ENCODE results near the gene MMD.

DNA sequence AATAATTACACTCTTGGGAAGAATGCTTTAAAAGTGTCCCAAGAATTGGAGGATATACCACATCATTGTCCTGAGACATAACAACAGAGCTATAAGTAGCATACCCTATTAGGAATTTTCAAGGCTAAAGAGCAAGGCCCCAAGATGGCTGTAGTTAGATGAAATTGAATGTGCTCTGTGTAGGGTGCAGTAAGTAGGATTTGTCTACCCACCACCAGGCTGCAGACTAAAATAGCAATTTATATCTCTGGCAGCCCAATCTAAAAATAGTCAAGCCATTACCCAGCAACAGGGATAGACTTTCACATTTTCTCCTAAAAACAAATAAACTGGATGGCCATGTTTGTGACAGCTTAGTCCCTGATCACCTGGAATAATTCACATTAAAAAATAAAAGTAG is 5.6 kb downstream of the MMD start:
- TF ChIP-seq, protein P1, sequence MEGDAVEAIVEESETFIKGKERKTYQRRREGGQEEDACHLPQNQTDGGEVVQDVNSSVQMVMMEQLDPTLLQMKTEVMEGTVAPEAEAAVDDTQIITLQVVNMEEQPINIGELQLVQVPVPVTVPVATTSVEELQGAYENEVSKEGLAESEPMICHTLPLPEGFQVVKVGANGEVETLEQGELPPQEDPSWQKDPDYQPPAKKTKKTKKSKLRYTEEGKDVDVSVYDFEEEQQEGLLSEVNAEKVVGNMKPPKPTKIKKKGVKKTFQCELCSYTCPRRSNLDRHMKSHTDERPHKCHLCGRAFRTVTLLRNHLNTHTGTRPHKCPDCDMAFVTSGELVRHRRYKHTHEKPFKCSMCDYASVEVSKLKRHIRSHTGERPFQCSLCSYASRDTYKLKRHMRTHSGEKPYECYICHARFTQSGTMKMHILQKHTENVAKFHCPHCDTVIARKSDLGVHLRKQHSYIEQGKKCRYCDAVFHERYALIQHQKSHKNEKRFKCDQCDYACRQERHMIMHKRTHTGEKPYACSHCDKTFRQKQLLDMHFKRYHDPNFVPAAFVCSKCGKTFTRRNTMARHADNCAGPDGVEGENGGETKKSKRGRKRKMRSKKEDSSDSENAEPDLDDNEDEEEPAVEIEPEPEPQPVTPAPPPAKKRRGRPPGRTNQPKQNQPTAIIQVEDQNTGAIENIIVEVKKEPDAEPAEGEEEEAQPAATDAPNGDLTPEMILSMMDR (IDR thresholded peaks at IDR 0.05) = no peak
- TF ChIP-seq NFE2L1 (CRISPR knock-in tag; IDR thresholded peaks at IDR 0.05) (no peak), NR1H2 (CRISPR knock-in tag; IDR thresholded peaks at IDR 0.05) (no peak), CREM (CRISPR knock-in tag; IDR thresholded peaks at IDR 0.05) (no peak), GTF2I (CRISPR knock-in tag; conservative IDR thresholded peaks at IDR 0.05) (no peak)
